ENCODE data around the gene VGLL3.

GRCh38 chr3:86923071-86923491, 67.9 kb downstream of the VGLL3 start:
- TF ChIP-seq, protein P1, sequence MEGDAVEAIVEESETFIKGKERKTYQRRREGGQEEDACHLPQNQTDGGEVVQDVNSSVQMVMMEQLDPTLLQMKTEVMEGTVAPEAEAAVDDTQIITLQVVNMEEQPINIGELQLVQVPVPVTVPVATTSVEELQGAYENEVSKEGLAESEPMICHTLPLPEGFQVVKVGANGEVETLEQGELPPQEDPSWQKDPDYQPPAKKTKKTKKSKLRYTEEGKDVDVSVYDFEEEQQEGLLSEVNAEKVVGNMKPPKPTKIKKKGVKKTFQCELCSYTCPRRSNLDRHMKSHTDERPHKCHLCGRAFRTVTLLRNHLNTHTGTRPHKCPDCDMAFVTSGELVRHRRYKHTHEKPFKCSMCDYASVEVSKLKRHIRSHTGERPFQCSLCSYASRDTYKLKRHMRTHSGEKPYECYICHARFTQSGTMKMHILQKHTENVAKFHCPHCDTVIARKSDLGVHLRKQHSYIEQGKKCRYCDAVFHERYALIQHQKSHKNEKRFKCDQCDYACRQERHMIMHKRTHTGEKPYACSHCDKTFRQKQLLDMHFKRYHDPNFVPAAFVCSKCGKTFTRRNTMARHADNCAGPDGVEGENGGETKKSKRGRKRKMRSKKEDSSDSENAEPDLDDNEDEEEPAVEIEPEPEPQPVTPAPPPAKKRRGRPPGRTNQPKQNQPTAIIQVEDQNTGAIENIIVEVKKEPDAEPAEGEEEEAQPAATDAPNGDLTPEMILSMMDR (IDR thresholded peaks at IDR 0.05) = no peak
- TF ChIP-seq POLR2A (IDR thresholded peaks at IDR 0.05) = no peak
